ENCODE results near the gene EXOC8.

EXOC8 gene

GRCh38 chr1:231284441-231284840 lies 53.2 kb downstream of the EXOC8 start:
- TF ChIP-seq CREB1 (IDR thresholded peaks at IDR 0.05; ENCODE audit: low read depth) = no peak
- no peak for TF ChIP-seq MAX (IDR thresholded peaks at IDR 0.05)
- no peak for TF ChIP-seq USF1 (IDR thresholded peaks at IDR 0.05)
- TF ChIP-seq EGR1 (IDR thresholded peaks at IDR 0.05) = no peak
- no peak for TF ChIP-seq REST (IDR thresholded peaks at IDR 0.05; ENCODE audit: low read depth)
- no peak for TF ChIP-seq TAF1 (IDR thresholded peaks at IDR 0.05; ENCODE audit: low read depth)
- TF ChIP-seq NFIC (IDR thresholded peaks at IDR 0.05) = no peak
- no peak for TF ChIP-seq TEAD4 (IDR thresholded peaks at IDR 0.05)
- no peak for TF ChIP-seq ZBTB7A (IDR thresholded peaks at IDR 0.05; ENCODE audit: low read depth)
- TF ChIP-seq EP300 (IDR thresholded peaks at IDR 0.05; ENCODE audit: borderline replicate concordance) = no peak
- TF ChIP-seq RAD21 (IDR thresholded peaks at IDR 0.05; ENCODE audit: low read depth) = no peak
- no peak for TF ChIP-seq TCF12 (IDR thresholded peaks at IDR 0.05; ENCODE audit: low read depth)
- no peak for TF ChIP-seq YY1 (IDR thresholded peaks at IDR 0.05; ENCODE audit: low read depth)
- TF ChIP-seq CEBPB (IDR thresholded peaks at IDR 0.05) = no peak
- no peak for TF ChIP-seq FOXM1 (IDR thresholded peaks at IDR 0.05; ENCODE audit: borderline replicate concordance, low read depth)

Measured in Ishikawa (cell line).